Ramos (cell line): Measurements from ENCODE around the gene FAAH2.
"Not testable (repeated sequence)": the region's sequence is repeated elsewhere in the genome, so short reads cannot be mapped to it uniquely, and the experiment has no call there.

Experiments used
- in situ Hi-C: fragments of 300-500 bp; cut with MboI; formaldehyde crosslinking; loops from one replicate; pipeline ENCODE4 v1.14.3; 2022; ENCODE audit warnings: low sequenced_read_pairs; ENCODE audit not compliant: unreplicated experiment

The FAAH2 gene, protein sequence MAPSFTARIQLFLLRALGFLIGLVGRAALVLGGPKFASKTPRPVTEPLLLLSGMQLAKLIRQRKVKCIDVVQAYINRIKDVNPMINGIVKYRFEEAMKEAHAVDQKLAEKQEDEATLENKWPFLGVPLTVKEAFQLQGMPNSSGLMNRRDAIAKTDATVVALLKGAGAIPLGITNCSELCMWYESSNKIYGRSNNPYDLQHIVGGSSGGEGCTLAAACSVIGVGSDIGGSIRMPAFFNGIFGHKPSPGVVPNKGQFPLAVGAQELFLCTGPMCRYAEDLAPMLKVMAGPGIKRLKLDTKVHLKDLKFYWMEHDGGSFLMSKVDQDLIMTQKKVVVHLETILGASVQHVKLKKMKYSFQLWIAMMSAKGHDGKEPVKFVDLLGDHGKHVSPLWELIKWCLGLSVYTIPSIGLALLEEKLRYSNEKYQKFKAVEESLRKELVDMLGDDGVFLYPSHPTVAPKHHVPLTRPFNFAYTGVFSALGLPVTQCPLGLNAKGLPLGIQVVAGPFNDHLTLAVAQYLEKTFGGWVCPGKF

DNA sequence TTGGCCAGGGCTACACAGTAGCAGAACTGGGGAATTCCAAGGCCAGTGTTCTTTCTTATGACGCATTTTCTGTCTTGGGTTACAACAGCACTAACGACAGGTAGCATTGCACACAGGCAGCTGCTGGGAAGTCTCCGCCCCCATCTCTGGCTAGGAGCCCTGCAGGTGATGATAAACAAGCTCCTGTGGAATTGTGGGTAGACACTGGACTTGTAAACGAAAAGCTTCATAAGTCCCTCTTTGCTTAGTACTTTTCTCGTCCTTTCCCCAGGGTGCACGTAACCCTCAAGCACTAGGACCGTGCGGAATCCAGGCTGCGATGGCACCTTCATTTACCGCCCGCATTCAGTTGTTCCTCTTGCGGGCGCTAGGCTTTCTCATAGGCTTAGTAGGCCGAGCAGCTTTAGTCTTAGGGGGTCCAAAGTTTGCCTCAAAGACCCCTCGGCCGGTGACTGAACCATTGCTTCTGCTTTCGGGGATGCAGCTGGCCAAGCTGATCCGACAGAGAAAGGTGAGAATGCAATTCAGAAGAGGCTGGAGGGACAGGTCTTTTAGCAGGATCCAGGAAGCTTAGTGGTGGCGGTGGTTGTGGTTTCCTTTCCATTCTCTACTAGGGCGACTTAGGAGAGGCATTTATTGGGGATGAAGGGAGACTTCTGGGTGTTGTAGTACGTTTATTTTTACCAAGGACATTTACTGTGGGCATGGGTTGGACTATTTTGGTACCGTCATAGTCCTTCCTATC lies at the start of gene FAAH2:
Gene FAAH2 (plus strand): TSS at position 200 of the 745 bp plus-strand sequence. CDS start 120 bp downstream, at position 320.
- in situ Hi-C loops = no loop called here

DNA sequence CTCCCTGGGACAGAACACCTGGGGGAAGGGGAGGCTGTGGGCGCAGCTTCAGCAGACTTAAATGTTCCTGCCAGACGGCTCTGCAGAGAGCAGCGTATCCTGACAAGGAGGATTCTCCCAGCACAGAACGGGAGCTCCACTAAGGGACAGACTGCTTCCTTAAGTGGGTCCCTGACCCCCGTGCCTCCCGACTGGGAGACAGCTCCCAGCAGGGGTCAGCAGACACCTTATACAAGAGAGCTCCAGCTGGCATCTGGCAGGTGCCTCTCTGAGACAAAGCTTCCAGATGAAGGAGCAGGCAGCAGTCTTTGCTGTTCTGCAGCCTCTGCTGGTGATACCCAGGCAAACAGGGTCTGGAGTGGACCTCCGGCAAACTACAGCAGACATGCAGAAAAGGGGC lies 44.5 kb upstream of the FAAH2 start:
- in situ Hi-C loops = no loop called here

DNA sequence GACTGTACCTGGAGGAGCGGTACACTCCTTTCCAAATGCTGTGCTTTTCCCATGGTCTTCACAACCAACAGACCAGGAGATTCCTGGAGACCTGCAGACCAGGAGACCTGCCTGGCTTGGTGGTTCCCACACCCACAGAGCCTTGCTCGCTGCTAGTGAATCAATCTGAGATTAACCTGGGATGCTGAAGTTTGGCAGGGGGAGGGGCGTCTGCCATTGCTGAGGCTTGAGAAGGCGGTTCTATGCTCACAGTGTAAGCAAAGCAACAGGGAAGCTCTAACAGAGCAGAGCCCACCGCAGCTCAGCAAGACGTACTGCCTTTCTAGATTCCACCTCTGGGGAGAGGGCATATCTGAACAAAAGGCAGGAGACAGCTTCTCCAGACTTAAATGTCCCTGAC lies 34.5 kb upstream of the FAAH2 start:
- in situ Hi-C loops = no loop called here

DNA sequence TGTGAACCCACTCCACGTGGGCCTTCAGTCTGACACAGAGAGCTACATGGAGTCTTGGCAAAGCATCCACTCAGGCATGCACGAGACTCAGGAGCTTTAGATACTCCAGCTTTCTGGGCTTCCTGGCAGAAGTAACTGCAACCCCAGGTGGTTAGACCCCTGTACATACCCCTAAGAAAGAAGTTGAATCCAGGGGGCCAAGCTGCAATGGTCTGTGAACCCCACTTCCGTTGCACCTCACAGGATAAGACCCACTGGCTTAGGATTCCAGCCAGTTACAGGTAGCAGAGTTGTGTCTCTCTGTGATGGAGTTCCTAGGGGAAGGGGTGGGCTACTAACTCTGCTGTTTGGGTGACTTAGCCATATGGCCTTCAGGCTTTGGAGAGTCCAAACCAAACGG lies 21.4 kb upstream of the FAAH2 start:
- in situ Hi-C loops = no loop called here

DNA sequence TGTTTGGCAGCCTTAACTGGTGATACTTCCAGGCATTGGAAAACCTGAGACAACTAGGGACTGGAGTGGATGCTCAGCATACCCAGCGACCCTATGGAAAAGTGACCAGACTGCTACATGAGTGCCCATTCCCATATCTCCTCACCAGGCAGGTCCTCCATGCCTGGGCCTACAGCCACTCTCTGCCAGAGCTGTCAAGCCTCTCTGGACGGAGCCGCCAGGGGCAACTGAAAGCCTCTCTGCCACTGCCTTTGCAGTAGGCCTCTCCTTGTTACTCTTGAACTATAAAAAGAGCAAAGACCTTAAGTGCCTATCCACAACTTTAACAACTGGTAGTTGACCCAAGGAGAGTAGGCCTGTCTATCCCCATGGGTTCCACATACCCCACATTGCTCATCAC lies 20.2 kb upstream of the FAAH2 start:
- in situ Hi-C loops = no loop called here

DNA sequence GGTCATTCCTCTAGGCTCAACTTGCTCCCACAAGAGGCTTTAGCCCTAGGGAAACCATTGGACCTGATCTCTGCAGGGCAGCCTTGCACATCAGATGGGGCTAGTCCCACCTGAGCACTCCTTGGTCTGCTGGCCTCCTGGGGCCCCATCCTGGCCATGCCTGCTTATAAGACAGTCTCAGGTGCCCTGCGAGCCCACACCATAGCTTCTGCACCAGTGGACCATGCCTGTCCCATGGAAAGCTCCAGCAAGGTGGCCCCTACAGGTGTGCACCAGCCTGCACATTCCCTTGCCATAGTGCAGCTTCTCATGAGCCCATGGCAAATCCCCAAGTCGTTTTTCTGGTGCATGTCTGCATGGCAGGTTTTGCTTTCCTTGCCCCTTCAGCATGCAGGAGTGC lies 19.6 kb upstream of the FAAH2 start:
- in situ Hi-C loops = no loop called here

DNA sequence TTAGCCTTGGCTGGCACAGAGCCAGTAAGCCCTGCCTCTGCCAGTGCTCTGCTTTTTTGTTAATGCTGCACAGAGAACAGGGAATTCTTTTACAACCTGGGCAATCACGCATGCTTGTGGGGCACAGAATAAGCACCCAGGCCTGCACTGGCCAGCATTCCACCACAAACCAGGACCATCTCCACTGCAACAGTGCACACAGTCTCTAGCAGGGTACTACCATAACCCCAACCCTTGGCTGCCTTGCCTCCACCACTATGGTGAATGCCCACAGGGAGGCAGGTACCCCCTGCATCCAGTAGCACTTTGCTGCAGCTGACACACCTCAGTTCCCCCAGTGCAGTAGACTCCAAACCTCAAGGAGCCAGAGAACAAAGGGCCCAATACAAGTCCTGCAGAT lies 19.2 kb upstream of the FAAH2 start:
- in situ Hi-C loops = no loop called here

DNA sequence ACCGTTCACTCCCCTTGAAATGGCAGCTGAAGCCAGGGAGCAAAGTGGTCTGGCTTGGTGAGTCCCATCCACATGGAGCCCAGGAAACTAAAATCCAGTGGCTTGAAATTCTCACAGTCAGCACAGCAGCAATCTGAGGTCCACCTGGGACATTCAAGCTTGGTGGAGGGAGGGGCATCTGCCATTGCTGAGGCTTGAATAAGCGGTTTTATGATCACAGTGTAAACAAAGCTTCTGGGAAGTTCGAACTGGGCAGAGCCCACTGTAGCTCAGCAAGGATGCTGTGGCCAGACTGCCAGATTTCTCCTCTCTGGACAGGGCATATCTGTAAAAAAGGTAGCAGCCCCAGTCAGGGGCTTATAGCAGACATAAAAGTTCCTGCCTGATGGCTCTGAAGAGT lies 15.5 kb upstream of the FAAH2 start:
- in situ Hi-C loops = no loop called here

DNA sequence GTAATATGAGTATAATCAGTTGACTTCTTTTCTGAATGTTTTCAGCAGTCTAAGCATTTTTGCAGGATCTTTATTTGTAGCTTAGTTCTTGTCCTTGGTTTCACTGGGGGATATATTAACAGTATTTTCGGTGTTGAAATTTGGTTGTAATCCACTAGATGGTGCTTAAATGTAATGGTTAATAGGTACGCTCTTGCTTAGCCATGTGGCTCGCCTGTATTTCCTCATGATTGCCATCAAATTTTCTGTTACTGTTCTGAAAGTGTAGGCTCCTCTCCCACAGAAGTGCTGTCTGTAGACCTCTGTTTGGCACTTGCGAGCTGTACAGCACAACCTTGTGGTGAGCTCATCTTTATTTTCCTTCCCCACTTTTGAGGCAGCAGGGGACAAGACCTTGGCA lies 3.9 kb upstream of the FAAH2 start:
- in situ Hi-C loops = no loop called here

DNA sequence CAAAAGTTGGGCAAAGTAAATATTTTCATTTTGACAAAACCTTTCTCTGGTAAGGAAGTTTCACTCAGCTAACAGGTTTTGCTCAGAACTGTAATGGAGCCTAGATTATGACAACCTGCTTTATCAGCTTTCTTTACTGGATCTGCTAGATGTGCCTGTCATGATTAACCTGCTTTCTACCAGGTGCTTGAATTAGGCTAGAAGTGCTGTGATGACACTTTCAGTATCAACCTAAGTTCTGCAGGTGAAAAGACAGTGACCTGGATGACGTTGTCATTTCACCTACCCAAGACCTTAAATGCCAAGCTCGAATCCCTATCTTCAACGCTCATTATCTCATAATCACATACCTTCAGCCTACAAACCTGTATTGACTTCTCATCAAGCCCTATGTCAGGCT lies 1.5 kb upstream of the FAAH2 start:
- in situ Hi-C loops = no loop called here

DNA sequence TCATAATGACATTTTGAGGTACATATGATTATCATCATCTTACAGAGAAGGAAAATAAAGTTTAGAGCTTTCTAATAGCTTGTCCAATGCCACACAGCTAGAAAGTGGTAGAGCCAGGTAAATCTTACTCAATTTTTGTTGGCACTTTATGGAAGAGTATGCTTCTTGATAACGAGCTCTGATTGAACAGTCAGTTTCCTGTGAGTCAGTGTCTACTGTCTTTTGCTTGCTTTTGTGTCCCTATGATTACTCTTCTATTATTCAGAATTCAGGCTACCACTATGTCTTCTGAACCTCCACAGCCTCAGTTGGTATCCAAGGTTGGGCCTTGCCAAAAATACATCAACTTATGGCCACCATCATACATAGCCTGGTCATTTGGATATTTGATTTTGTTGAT lies 2.6 kb downstream of the FAAH2 start:
- in situ Hi-C loops = no loop called here

DNA sequence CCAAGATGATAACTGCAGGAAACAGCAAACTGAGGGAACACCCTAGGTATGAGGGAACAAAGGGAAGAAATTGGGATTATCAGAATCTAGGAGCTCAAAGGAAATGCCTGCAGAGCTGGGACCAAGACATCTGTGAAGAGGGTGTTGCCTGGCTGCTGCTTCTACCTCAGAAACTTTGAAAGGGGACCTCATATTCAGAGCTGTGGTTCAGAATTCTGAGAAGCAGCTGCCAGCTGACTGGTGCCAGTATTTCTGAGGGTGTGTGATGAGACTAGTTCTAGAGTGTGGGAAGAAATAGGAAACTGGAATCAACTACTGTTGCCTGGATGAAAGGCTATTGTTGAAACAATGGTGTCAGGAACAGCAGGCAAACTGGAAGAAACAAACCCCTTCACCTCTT lies 8.5 kb downstream of the FAAH2 start:
- in situ Hi-C loops = no loop called here

DNA sequence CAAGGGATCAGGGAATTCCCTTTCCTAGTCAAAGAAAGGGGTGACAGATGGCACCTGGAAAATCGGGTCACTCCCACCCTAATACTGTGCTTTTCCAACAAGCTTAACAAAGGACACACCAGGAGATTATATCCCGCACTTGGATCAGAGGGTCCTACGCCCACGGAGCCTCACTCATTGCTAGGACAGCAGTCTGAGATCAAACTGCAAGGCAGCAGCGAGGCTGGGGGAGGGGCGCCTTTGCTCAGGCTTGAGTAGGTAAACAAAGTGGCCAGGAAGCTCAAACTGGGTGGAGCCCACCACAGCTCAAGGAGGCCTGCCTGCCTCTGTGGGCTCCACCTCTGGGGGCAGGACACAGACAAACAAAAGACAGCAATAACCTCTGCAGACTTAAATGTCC lies 9.2 kb downstream of the FAAH2 start:
- in situ Hi-C loops = not testable (repeated sequence)

DNA sequence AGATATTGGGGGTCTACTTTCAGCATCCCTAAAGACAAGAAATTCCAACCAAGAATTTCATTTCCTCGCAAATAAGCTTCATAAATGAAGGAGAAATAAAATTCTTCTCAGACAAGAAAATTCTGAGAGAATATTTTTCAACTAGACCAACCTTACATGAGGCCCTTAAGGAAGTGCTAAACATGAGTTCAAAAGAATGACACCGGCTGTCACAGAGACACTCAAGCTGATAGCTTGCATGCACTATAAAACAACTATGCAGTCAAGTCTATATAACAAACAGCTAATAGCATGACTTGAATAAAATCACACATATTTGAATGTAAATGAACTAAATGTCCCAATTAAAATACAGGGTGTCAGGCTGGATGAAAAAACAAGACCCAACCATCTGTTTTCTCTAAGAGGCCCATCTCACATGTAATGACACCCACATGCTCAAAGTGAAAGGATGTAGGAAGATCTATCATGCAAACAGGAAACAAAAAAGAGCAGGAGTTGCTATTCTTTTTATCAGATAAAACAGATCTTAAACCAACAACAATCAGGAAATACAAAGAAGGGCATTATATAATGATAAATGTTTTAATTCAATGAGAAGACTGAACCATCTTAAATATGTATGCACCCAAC lies 27.2 kb downstream of the FAAH2 start:
- in situ Hi-C loops = no loop called here

DNA sequence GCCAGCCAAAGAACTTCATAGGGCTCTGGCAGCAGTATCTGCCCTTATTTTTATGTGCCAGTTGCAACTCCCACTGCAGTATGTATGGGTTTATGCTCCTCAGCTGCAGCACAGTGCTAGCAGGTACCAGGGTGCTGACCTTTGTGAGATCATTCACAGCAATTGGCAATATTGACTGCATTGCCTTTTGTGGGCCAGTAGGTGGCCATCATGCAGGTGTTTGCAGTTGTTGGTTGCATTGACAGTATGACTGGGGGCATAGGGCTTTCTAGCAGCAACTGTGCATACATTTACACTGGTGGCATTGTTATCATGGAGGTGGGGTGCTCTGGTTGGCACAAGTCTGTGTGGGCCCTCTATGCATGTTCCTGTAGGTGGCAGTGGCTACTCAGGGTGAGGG lies 42.5 kb downstream of the FAAH2 start:
- in situ Hi-C loops = no loop called here

DNA sequence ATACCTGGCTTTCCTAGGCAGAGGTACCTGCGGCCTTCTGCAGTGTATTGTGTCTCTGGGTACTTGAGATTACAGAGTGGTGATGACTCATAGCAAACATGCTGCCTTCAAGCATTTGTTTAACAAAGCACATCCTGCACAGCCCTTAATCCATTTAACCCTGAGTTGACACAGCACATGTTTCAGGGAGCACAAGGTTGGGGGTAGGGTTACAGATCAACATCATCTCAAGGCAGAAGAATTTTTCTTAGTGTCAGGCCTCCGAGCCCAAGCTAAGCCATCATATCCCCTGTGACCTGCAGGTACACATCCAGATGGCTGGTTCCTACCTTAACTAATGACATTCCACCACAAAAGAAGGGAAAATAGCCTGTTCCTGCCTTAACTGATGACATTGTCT lies 49.3 kb downstream of the FAAH2 start:
- in situ Hi-C loops = not testable (repeated sequence)

DNA sequence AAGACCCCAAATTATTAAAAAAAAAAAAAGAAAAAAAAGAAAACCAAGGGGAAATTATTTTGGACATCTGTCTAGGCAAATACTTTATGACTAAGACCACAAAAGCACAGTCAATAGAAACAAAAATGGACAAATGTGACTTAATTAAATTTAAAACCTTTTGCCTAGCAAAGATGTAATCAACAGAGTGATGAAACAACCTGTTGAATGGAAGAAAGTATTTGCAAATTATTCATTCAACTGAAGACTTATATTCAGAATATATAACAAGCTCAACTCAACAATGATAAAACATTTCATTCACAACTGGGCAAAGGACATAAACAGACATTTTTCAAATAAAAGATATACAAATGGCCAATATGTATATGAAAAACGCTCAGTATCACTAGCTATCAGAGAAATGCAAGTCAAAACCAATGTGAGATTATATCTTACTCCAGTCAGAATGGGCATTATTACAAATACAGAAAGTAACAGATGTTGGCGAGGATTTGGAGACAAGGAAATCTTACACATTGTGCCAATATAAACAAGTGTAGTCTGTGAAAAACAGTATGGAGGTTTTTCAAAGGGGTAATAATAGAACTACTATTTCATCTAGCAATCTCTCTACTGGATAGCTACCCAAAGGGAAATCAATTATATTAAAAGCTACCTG lies 67.1 kb downstream of the FAAH2 start:
- in situ Hi-C loops = no loop called here

DNA sequence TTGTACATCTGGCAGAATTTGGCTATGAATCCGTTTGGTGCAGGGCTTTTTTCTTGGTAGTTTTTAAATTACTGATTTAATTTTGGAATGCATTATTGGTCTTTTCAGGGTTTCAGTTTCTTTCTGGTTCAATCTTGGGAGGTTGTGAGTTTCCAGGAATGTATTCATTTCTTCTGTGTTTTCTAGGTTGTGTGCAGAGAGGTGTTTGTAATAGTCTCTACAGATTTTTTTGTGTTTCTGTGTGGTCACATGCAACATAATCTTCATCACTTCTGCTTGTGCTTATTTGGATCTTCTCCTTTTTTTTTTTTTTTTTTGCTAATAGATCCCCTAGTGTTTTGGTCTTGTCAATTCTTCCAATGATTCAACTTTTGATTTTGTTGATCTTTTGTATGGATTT lies 77.6 kb downstream of the FAAH2 start:
- in situ Hi-C loops = no loop called here

DNA sequence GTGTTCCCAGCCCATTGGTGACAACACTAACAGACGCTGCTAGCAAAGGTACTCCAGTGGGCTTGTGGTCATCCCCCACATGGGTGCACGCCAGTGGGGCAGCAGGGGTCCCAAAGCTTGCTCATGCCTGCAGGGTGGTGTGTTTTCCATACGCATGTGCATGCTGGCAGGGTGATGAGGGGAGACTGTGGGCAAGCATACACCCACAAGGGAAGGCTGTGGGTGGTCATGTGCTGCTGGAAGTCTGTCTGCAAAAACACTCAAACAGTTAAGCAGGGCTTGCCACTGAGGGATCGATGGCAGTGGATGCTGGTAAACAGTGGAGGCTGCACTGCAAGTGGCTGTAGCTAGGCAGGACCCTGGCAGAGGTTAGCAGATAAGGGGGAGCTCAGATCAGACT lies 79.9 kb downstream of the FAAH2 start:
- in situ Hi-C loops = no loop called here

DNA sequence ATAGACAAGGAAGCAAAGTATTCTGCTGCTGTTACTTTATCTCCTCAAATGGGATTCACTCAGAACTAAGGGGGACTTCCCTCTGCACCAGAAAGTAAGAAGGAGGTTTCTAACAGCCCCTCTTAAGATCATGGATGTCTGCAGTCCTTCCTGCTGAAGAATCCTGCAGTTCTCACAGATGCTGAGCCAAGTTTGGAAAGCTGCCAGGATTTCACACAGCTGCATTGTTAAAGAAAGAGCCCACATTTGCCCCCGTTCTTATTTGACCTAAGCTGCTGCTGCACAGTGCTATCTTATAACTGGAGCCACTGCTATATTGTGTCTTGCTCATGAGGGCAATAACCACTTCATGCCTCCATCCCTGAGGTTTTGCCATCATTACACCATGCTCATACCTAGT lies 81.1 kb downstream of the FAAH2 start:
- in situ Hi-C loops = no loop called here

DNA sequence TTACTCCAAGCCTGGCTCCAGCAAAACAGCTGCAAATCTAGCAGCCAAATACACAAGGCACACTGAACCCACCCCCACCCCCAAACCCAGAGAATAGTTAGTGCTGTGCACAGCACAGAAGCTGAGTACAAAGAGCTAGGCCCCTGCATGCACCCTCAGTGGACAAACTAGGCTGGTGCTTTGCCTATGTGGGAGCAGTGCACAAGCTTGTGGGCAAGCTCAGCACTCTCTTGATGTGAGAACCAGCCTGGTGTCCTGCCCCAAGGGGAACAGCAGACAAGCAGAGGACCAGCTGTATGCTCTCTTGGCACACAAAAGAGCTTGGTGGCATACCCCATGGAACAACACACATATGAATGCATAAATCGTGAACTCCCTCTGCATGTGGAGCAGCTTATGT lies 81.7 kb downstream of the FAAH2 start:
- in situ Hi-C loops = no loop called here
